Measurements from ENCODE around the gene PPT2.
"Not testable (repeated sequence)": the region's sequence is repeated elsewhere in the genome, so short reads cannot be mapped to it uniquely, and the experiment has no call there.

The PPT2 gene

DNA sequence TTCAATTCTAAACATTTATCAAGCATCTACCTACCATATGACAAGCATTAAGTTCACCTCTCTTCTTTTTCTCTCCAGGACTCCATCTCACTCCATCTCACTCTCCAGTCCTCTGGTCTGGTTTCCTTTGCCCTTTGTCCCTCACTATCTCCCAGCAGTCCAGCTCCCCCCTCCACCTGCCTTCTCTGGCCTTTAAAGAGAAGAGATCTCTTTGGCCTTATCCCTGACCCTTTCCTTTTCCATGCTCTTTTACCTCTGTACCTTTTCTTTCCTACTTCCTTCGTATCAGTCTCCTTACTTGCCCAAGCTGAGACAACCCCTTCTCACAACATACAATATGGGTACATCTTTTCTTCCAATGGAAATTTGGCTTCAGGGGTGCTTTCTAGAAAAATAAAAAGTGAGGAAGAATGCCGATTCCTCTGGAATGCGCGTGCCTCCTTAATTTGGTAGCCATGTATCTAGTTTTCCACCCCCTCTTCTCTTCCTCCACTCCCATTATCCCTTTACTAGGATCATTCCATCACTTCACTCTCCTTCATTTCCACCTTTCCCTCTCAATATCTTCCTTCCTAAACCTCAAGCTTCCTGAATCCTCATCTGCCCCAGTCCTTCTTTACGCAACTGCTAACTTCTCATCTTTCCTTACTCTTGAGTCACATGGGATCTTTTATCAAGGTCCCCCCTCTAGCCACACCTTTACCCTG, 22.7 kb downstream of the PPT2 start:
- DNase-seq (ENCODE audit: low read depth in 2 of 2): no peak

DNA sequence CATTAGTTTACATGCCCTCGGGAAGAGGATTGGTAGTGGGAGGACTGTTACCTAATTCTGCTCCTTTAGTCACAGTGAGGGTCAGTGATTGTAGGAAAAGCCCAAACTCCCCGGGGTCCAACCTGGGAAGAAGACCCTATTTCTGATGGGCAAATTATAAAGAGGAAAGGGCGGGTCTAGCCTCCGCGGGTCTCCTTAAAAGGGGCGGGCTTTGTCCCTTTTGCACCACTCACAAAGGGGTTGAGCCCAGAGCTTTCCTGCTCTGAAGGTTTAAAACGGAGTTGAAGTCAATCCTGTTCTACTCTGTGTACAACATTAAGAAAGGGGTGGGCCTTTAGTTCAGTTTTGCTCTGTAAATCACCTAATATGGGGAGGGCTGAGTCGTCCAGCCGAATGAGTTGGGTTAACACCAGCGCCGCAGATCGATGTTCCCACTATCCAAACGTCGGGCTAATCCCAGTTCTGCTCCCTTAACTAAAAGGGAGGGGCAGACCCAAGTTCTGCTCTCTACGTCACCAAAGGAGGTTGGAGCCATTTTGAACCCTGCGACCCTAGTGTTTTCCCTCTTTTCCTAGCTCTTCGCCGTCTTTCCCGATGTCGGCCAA, 23.3 kb downstream of the PPT2 start:
- DNase-seq (ENCODE audit: low read depth in 2 of 2): no peak

DNA sequence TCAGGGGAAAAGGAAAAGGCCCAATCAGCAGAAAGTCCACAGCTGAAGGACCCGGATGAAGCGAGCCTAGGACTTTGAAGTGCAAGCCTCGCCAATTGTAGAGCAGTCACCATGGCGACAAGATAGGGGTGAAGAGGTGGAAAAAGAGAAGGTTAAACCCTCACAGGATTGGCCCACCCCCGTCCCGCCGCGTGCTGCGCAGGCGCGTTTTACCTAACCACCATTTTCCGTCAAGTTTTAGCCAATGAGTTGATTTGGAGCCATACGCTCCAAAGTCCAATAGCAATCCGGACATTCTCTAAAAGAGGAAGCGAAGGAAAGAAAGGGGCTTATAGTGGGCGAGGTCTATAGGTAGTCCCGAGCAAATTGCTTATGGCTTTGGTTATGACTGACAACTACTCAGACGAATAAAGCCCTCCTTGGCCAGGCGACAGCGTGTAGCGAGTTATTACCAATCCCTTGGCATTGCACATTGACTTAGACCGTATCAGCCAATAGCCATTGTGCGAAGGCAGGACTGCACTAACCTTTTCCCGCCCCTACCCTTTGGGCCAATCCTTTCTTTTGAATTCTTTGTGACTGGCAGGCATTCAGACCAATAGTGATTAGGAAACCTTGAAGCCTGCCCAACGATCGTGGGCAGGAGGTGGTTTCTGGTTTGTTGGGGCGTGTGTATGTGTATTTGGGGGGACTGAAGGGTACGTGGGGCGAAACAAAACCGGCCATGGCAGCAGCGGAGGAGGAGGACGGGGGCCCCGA, 24.0 kb downstream of the PPT2 start, which contains the start of gene RNF5:
Gene RNF5, plus strand, starts transcription at position 618 of the 759 bp plus-strand sequence. Its CDS starts 107 bp downstream, at position 725.
- peak; percentile 86 to 89 for DNase-seq (ENCODE audit: low read depth in 2 of 2)

DNA sequence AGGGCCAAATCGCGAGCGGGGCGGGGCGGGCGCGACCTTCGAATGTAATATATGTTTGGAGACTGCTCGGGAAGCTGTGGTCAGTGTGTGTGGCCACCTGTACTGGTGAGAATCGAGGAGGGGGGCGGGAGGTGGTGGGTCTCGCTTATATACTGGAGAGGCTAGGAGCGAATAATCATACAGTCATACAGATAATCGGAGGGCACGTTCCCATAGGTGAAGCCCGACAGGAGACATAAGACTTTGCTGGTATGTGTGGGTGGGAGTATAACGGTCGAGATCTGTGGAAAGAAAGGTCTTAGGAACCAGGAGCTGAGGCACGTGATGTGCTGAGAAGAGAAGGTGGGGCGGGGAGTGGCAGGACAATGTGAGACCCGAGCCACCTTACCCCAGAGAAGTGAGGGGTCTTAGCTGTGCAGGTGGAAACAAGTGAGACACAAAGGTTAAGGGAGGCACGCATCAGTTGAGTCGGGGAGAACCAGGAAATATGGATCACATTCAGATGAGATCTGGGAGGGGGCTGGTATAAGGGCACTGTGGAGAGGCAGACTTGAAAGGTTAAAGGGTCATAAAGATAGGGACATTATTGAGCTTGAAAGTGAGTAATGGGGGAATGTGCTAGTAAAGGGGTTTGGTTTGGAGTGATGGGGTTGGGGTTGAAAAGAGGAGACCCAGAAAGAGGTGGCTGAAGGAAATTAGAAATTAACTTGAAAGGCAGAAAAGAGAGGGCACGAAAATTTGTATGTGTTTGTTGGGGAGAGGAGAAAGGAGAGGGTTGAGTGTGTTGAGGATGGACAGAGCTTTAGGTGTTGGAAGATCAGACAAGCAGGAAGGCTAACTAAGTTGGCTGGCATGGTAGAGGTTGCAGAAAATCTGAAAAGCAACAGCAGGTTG, 24.9 kb downstream of the PPT2 start:
- no peak for DNase-seq (ENCODE audit: low read depth in 2 of 2)

DNA sequence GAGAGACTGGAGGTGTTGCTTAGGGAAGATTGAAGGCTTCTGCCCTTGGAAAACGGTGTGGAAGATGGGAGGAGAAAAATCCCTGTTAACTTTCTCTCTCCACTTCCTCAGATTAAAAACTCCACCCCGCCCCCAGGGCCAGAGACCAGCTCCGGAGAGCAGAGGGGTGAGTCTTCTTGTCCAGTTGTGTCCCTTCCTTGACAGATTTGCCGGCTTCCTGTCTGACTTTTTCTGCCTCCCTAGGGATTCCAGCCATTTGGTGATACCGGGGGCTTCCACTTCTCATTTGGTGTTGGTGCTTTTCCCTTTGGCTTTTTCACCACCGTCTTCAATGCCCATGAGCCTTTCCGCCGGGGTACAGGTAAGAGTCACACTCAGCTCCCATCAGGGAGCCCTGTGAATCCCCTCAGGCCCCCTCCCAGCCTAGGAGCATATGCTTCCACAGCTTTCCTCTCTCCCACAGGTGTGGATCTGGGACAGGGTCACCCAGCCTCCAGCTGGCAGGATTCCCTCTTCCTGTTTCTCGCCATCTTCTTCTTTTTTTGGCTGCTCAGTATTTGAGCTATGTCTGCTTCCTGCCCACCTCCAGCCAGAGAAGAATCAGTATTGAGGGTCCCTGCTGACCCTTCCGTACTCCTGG, 25.9 kb downstream of the PPT2 start:
- DNase-seq (ENCODE audit: low read depth in 2 of 2): no peak

DNA sequence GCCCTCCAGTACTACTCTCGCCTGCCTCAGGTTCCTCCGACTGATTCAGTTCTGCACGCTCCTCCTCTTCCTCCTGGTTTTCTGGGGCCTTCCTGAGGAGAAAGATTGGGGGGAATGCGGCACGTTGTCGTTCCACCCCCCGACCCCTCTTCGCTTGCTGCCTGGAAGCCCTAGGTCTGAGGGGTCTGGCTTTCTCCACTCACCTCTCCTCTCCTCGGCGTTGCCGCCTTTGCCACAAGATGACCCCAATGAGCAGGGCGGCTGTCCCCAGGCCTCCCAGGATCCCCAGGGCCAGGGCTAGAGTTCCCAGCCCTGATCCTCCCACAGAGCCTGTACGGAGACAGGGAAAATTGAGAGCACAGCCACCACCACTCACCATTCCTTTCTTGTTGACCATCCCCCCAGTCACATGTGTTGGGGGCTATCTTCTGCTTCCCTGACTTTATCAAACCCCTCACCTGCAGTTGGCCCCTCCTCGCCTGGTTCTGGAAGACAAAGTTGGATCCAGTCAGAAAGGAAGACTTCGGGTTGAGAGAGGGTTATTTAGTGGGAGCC, 27.3 kb downstream of the PPT2 start:
- DNase-seq (ENCODE audit: low read depth in 2 of 2): no peak

DNA sequence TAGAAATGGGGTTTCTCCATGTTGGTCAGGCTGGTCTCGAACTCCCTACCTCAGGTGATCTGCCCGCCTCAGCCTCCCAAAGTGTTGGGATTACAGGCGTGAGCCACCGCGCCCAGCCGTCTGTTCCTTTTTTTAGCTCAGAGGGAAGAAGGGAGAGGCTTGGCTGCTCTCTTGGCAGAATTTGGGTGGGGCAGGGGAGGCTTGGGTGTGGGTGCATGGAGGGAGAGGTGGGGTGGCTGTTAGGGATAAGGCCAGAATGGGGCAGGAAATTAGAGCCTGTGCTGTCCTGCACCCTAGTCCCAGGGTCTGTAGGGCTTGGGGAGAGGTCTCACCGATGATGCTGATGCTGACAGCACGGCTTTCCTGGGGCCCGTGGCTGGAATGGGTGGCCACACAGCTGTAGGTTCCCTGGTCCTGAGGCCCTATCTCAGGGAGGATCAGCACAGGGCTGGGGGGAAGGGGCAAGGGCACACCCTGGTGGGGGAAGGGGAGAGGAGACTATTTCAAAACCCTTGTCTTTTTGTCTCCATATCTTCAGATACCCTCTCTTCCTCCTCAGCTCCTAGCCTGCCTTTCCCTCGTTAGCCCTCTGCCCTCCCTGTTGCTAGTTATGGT, 28.1 kb downstream of the PPT2 start:
- no peak for DNase-seq (ENCODE audit: low read depth in 2 of 2)

DNA sequence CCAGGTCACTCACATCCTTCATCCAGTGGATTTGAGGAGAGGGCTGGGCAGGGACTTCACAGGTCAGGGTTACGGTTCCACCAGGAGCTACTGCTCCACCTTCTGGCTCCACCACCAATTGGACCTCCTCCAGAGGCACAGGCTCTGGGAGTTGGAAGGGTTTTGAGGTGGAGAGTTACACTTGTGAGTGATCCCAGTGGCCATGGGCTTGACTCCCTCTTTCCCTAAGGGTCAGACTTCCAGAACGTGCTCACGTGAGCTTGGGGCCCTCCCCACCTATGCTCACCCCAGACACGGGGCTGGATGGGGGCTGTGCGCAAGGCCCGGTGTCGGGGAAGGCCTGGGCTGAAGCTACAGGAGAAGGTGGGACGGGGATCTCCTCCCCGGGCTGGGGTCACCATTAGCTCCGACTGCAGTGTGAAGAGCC, 28.6 kb downstream of the PPT2 start:
- no peak for DNase-seq (ENCODE audit: low read depth in 2 of 2)

DNA sequence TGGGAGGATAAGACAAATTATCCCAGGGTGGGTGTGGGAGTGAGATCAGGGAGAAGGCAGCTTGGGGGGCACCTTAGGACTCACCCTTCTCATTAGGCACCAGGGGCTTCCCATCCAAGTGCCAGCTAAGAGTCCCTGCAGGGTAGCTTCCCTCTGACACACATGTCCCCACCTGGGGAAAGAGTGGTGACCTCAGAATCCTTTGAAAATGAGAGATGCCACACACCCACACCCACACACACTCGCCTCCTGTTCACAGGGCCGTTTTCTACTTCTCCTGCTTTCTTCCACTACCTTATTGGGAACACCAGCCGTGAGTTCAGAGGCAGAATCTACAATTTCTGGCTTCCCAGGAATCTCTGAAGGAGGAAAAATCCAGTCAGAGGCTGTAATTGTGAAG, 29.1 kb downstream of the PPT2 start:
- DNase-seq (ENCODE audit: low read depth in 2 of 2): no peak

DNA sequence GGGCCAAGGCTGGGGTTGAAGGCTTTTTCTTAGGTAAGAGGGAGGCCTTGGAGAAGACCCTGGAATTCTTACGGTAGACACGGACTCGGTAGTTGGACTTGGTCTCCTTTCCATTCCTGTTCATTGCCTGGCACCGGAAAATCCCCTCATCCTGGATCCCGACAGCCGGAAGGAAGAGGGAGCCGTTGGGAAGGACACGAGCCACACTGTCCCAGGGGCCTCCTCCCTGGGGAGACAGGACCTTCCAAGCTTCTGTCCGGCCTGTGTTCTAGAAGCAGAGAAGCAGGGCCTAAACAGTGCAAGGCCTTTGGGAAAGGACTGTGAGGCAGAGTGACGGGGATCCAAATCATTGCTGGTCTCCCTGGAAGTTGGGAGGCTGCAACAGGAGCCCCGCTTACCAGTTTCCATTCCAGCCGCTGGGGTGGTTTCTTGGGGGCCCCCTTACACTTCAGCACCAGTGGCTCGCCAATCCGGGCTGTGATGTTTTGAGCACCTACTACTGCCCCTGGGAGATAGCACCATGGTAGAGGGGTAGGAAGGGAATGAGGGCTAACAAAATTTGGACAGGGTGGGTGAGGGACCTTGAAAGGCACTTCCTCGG, 29.6 kb downstream of the PPT2 start:
- no peak for DNase-seq (ENCODE audit: low read depth in 2 of 2)

DNA sequence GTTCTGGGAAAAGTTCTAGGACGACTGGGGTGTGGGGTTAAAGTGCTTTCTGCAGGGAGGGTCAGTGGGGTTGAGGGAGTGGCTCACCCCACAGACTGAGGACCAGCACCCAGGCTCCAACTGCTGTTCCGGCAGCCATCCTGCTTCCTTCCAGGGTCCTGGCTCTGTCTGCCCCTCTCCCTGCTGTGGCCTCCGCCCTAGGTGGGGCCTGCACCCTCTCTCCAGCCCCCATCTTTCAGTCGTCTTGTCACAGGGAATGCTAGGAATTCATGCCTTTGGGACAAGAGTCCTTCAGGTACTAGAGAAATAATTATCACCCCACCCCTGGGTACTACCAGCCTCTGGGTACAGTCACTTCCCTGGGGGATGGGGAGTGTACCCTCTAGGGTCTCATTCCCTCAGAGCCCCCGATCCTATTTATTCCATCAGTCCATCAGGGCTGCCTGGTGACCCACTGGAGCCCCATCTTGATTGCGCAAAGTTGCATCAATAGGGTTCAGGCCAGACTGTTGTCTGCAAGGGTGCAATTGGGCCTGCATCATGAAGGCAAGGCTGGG, 30.2 kb downstream of the PPT2 start, which contains the start of gene AGER:
Gene AGER, minus strand, starts transcription at position 170 of the 557 bp plus-strand sequence. Its CDS starts 31 bp downstream, at position 139.
- no peak for DNase-seq (ENCODE audit: low read depth in 2 of 2)

DNA sequence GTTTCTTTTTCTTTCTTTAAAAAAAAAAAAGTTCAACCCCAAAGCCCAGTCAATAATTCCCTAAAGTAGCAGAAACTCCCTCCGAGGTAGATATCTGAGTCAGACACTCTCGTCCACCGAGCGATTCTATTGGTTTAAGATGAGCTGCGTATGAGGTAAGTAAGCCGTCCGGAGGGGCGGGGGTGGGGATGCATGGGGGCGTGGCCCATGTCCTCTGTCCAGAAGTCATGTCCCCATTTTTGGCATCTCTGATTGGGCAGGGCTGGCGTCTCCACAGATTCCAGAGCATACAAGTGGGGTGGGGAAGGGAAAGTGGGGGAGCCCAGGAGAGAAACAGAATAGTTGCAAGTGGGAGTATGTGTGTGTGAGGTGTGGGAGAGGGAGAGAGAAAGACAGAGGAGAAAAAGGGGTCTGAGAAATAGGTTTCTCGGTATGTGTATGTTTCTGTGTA, 31.8 kb downstream of the PPT2 start:
- DNase-seq (ENCODE audit: low read depth in 2 of 2): peak in 1 of 2 donors; percentile 54

DNA sequence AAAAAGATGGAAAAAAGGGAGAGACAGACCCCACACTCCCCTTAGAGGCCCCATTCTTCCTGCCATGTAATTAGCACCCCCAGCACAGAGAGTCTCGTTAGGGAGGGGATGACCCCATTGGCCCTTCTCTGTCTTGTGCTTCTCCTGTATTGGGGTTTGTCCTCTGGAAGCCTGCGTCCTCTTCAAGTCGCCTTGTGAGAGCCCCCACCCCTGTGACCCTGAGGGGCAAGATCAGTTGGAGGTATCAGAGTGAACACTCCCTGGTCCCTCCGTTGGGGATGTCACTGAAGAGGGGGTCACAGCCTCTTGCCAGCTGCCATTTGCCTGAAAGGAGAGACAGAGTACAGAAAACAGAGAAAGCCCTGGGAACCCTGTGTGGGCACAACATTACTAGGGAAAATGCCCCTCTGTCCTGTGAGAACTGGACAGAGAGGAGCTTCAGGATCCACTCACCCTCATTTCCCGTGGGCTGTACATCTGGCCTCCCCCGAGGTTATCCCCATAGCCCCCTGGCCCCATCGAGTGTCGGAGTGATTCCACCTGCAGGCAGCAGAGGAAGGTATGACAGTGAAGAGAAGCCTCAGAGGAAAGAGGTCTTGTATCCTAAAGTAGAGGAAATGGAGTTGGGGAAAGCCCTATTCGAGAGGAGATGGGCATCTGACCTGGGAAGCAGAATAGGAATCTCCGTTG, 32.4 kb downstream of the PPT2 start:
- DNase-seq (ENCODE audit: low read depth in 2 of 2): not testable (repeated sequence)

DNA sequence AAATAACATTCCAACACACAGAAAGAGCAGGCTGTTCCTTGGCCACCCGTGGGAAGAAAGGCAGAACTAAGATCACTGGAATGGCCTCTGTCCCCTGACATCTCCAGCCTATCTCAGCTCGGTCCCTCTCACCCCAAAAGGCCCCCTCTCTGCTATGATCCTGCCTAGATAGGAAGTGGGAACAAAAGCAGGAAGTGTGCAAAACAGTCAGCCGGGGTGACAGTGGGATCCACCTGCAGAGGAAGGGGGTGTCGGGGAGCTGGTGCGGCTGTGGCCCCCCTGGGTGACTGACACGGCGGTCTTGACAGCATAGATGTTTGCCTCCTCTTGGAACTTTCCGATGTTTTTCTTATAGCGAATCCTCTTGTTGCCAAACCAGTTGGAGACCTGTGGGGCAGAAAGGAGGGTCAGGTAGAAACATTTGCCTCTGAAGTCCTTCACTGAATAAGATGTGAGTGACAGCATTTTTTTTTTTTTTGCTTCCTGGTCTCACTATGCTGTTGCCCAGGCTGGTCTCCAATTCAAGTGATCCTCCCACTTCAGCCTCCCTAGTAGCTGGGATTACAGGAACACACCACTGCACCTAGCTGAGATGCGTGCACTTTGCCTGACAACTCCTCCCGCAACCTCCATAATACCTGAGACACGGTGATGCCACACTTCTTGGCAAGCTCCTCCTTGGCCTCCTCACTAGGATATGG, 33.2 kb downstream of the PPT2 start:
- DNase-seq (ENCODE audit: low read depth in 2 of 2): no peak

DNA sequence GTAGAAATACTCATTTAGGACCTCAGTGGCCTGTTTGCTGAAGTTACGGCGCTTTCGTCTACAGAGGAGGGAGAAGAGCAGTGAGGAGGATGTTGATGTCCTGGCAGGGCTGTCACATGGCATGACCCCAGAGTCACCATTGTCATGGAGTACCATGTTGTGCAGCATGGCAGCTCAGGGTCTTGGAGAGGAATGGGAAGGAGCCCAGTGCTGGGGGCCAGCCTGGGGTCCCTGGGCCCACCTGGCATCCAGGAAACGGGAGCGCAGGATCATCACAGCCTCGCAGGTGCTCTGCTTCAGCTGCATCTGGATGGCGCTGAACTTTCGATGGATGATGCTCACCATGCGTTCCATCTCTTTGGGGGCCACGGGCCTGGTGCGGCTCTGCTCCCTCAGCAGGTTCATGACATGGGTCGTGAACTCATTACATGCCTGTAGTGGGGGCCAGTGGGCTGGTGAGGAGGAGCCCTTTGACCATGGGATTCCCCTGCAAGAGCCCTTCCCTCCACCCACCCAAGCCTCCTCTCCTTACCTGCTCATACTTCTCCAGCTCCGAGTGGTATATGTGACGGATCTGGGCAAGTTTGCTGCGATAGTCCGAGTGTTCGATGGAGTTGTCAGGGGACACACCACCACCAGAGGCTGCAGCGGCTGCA, 33.9 kb downstream of the PPT2 start:
- DNase-seq (ENCODE audit: low read depth in 2 of 2): not testable (repeated sequence)

DNA sequence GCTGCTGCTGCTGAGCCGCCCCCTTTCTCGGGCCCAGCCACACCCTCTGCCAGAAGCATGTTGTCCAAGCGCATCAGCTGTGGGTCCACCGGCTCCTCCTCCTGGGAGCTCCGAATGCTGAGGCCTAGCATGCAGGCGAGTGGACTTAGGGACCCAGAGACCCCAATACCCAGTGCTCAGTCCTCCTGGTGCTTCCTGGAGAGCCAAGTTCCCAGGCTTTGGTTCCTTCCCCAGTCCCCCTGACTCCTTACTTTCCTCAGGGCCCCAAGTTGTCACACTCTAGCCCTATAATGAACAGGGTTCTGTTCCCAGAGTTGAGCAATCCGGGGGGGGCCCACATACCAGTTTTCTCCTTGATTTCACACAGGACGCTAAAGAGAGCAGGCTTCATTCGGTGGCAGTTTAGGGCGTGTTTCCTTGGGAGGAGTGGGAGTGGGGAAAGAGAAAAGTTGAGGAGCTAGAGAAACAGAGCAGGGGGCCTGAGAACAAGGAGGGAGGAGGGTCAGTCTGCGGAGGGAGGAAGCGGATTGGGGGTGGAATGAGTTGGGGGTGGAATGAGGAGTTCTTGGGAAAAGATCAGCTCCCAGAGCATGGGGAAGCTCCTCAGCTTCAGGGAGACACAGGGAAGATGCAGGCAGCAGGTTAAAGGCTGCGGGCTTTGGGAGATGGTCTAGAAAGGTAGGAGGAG, 34.6 kb downstream of the PPT2 start:
- DNase-seq (ENCODE audit: low read depth in 2 of 2): no peak

DNA sequence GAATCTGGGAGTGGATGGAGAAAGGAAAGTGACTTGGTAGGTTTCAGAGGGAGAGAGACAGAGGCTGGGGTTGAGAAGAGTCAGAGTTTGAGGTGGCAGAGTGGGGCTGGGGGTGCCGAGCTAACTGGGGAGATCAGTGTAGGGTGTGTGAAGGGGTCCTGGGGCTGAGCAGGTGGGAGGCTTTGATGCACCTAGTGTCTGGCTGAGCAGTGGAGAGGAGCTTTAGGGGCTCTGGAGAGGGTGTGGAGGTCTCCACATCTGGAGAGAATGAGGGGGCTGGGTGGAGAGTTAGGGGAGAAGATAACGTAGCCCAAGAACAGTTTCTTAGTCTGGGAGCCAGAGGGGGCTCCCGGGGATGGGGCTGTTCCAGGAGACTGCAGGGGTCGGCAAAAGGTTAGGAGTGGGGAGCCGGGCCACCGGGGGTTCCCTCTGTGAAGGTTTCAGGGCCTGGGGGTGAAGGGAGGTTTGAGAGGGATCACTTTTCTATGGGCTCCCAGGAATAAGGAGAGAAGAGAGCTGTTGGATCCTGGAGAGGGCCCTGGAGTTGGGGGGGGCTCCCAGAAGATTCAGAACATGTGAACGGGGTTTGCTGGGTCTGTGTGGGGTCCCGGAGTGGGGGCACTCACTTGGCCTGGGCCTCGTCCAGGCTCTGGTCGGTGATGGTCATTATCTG, 35.3 kb downstream of the PPT2 start:
- DNase-seq (ENCODE audit: low read depth in 2 of 2): no peak
